ENCODE results near the gene KRTAP5-7.

KRTAP5-7 gene

GRCh38 chr11:71577469-71578004 is 50.5 kb downstream of the KRTAP5-7 start:
- no peak for TF ChIP-seq EZH2phosphoT487 (IDR thresholded peaks at IDR 0.05; ENCODE audit: borderline replicate concordance)
- no peak for TF ChIP-seq CTCF (conservative IDR thresholded peaks at IDR 0.05; ENCODE audit: low read length)

More at GRCh38 chr11:71577469-71578004, 50.5 kb downstream of the KRTAP5-7 start:
- H3K36me3 ChIP-seq (ENCODE audit: insufficient read depth, low read length): no peaks in the 10 kb centered on the region
- H3K79me2 ChIP-seq (ENCODE audit: insufficient read depth, low read length): no peaks in the 10 kb centered on the region
- H2AFZ ChIP-seq (ENCODE audit: low read length): no peak overlapping the region
- no peaks in the 10 kb centered on the region for H3K9me2 ChIP-seq (replicated peaks; ENCODE audit: low read depth, low read length)
- no peaks in the 10 kb centered on the region for H3F3A ChIP-seq (ENCODE audit: low read depth)
- peaks cover 4% of the 10 kb centered on the region for H3K4me1 ChIP-seq (ENCODE audit: insufficient read depth, low read length, poor library complexity, severe bottlenecking)
- H3K4me2 ChIP-seq (ENCODE audit: low read depth, low read length, poor library complexity, severe bottlenecking): no peak overlapping the region
- H4K20me1 ChIP-seq (ENCODE audit: insufficient read depth, low read length, poor library complexity, severe bottlenecking): no peaks in the 10 kb centered on the region
- H3K27me3 ChIP-seq (ENCODE audit: insufficient read depth, low read length, poor library complexity, severe bottlenecking): no peaks in the 10 kb centered on the region
- H3K9me3 ChIP-seq (ENCODE audit: insufficient read depth, low read depth, low read length): no peaks in the 10 kb centered on the region
- no peak overlapping the region for H3K9ac ChIP-seq (ENCODE audit: low read depth, low read length, poor library complexity, severe bottlenecking)
- H3K4me3 ChIP-seq (ENCODE audit: low read length, poor library complexity, severe bottlenecking): no peak overlapping the region
